Measurements from ENCODE around the gene PDZD4.
"Not testable (repeated sequence)": the region's sequence is repeated elsewhere in the genome, so short reads cannot be mapped to it uniquely, and the experiment has no call there.

PDZD4 gene

GRCh38 chrX:153844509-153845082 is 14.3 kb upstream of the PDZD4 start:
- no peak for DNase-seq (ENCODE audit: low spot score)

GRCh38 chrX:153836921-153837320 is 6.6 kb upstream of the PDZD4 start:
- no peak for DNase-seq (ENCODE audit: low spot score)

- no peak for DNase-seq (ENCODE audit: low spot score)
These were observed 2.4 kb upstream of the PDZD4 start for GRCh38 chrX:153832728-153833127.

- no peak for DNase-seq (ENCODE audit: low spot score)
These were observed 1.2 kb upstream of the PDZD4 start for GRCh38 chrX:153831429-153832150.

- DNase-seq (ENCODE audit: low spot score): no peak
These were observed 490 bp upstream of the PDZD4 start for GRCh38 chrX:153830640-153831428.

GRCh38 chrX:153829549-153829798 is 870 bp downstream of the PDZD4 start:
- DNase-seq (ENCODE audit: low spot score): no peak

GRCh38 chrX:153828723-153829548 is 1.4 kb downstream of the PDZD4 start:
- DNase-seq (ENCODE audit: low spot score): no peak

GRCh38 chrX:153828308-153828707 is 2.0 kb downstream of the PDZD4 start:
- no peak for DNase-seq (ENCODE audit: low spot score)

GRCh38 chrX:153827903-153828302 is 2.4 kb downstream of the PDZD4 start:
- no peak for DNase-seq (ENCODE audit: low spot score)

- no peak for DNase-seq (ENCODE audit: low spot score)
These were observed 3.3 kb downstream of the PDZD4 start for GRCh38 chrX:153827016-153827415.

- no peak for DNase-seq (ENCODE audit: low spot score)
These were observed 5.3 kb downstream of the PDZD4 start for GRCh38 chrX:153825042-153825441.

- DNase-seq (ENCODE audit: low spot score): no peak
These were observed 6.0 kb downstream of the PDZD4 start for GRCh38 chrX:153824348-153824747.

- no peak for DNase-seq (ENCODE audit: low spot score)
These were observed 9.3 kb downstream of the PDZD4 start for GRCh38 chrX:153821066-153821465.

GRCh38 chrX:153820601-153821000 is 9.7 kb downstream of the PDZD4 start:
- DNase-seq (ENCODE audit: low spot score): no peak

GRCh38 chrX:153819384-153820040 is 10.8 kb downstream of the PDZD4 start:
- DNase-seq (ENCODE audit: low spot score): no peak

- peak; percentile 14 for DNase-seq (ENCODE audit: low spot score)
These were observed 11.6 kb downstream of the PDZD4 start for GRCh38 chrX:153818571-153819383.

- not testable (repeated sequence) for DNase-seq (ENCODE audit: low spot score)
These were observed 12.3 kb downstream of the PDZD4 start for GRCh38 chrX:153818064-153818463.

- DNase-seq (ENCODE audit: low spot score): no peak
These were observed 13.3 kb downstream of the PDZD4 start for GRCh38 chrX:153816831-153817690.

- no peak for DNase-seq (ENCODE audit: low spot score)
These were observed 15.6 kb downstream of the PDZD4 start for GRCh38 chrX:153814591-153815315.
